ENCODE data around the gene TSPEAR. TPM values are rescaled to one million over a fixed set of nuclear protein-coding genes. Genes with fewer than 3 reads are reported as not detected.
"Not testable (repeated sequence)": the region's sequence is repeated elsewhere in the genome, so short reads cannot be mapped to it uniquely, and the experiment has no call there.

TSPEAR gene
- polyA plus RNA-seq, 4 donors: 0.09 to 0.53 (median 0.27) TPM; not detected in 1

GRCh38 chr21:44601596-44602462 lies 109.5 kb downstream of the TSPEAR start:
- Histone ChIP-seq H3K27ac (ENCODE audit: low read depth in 1 of 3, low read length in 2 of 3) (no peak overlapping the region), H3K4me3 (ENCODE audit: low read depth in 1 of 3, low read length in 3 of 3) (no peak overlapping the region), H3K27me3 (ENCODE audit: control insufficient read depth in 3 of 3, insufficient read depth in 3 of 3, low read length in 3 of 3) (peaks cover 0 to 12% (median 0%) of the 10 kb centered on the region in 3 donors), H3K36me3 (ENCODE audit: control insufficient read depth in 3 of 3, insufficient read depth in 2 of 3, low read depth in 1 of 3, low read length in 3 of 3) (no peaks in the 10 kb centered on the region), H3K4me1 (ENCODE audit: control insufficient read depth in 3 of 3, insufficient read depth in 2 of 3, low read depth in 1 of 3, low read length in 2 of 3) (no peaks in the 10 kb centered on the region), H3K9me3 (ENCODE audit: control insufficient read depth in 2 of 2, insufficient read depth in 1 of 2, low read depth in 1 of 2, low read length in 1 of 2) (peaks cover 0 to 8% of the 10 kb centered on the region in 2 donors)
- DNase-seq: no peak
- WGBS, 3 donors: 66 to 78% (median 72%) methylated on average over 22 to 23 of the region's 23 CpGs
- no peak for FAIRE-seq

DNA sequence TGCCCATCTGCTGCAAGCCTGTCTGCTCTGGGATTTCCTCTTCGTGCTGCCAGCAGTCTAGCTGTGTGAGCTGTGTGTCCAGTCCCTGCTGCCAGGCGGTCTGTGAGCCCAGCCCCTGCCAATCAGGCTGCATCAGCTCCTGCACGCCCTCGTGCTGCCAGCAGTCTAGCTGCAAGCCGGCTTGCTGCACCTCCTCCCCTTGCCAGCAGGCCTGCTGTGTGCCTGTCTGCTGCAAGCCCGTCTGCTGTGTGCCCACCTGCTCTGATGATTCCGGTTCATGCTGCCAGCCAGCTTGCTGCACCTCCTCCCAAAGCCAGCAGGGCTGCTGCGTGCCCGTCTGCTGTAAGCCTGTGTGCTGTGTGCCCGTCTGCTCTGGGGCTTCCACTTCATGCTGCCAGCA lies 110.3 kb downstream of the TSPEAR start:
- H3K27me3 ChIP-seq (ENCODE audit: control insufficient read depth in 3 of 3, insufficient read depth in 3 of 3, low read length in 3 of 3): peaks cover 0 to 12% (median 0%) of the 10 kb centered on the region in 3 donors
- WGBS, 3 donors: 51 to 65% (median 54%) methylated on average over 10 of the region's 10 CpGs
- not testable (repeated sequence) for H3K27ac ChIP-seq (ENCODE audit: low read depth in 1 of 3, low read length in 2 of 3); H3K4me1 ChIP-seq (ENCODE audit: control insufficient read depth in 3 of 3, insufficient read depth in 2 of 3, low read depth in 1 of 3, low read length in 2 of 3); H3K36me3 ChIP-seq (ENCODE audit: control insufficient read depth in 3 of 3, insufficient read depth in 2 of 3, low read depth in 1 of 3, low read length in 3 of 3); H3K9me3 ChIP-seq (ENCODE audit: control insufficient read depth in 2 of 2, insufficient read depth in 1 of 2, low read depth in 1 of 2, low read length in 1 of 2); H3K4me3 ChIP-seq (ENCODE audit: low read depth in 1 of 3, low read length in 3 of 3); DNase-seq; FAIRE-seq

DNA sequence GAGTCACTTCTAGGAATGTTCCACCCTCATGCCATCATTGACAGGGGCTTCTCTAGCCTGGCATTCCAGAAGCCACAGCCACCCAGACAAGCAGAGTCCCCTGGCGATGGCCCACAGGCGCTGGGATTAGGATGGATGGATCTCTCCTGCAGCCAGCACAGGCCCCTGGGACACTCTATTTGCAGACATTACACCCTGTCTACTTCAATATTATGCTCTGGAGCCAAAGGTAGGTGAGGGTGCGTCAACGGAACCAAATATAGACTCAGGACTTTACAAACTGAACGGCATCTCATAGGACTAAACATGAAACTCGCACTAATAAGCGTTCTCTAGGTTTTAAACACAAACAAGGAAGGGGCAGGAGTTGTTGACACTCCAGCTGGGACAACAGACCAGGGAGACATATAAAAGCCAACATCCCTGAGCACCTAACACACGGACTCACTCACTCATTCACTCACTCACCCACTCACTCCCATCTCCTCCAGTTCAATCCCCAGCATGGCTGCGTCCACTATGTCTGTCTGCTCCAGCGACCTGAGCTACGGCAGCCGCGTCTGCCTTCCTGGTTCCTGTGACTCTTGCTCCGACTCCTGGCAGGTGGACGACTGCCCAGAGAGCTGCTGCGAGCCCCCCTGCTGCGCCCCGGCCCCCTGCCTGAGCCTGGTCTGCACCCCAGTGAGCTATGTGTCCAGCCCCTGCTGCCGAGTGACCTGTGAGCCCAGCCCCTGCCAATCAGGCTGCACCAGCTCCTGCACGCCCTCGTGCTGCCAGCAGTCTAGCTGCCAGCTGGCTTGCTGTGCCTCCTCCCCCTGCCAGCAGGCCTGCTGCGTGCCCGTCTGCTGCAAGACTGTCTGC lies 111.0 kb downstream of the TSPEAR start, which contains the start of gene KRTAP10-7:
Gene KRTAP10-7 (plus strand): TSS at position 480 of the 861 bp plus-strand sequence. CDS start 25 bp downstream, at position 505.
- not testable (repeated sequence) for H3K36me3 ChIP-seq (ENCODE audit: control insufficient read depth in 3 of 3, insufficient read depth in 2 of 3, low read depth in 1 of 3, low read length in 3 of 3); H3K27ac ChIP-seq (ENCODE audit: low read depth in 1 of 3, low read length in 2 of 3); H3K4me1 ChIP-seq (ENCODE audit: control insufficient read depth in 3 of 3, insufficient read depth in 2 of 3, low read depth in 1 of 3, low read length in 2 of 3); H3K4me3 ChIP-seq (ENCODE audit: low read depth in 1 of 3, low read length in 3 of 3); H3K9me3 ChIP-seq (ENCODE audit: control insufficient read depth in 2 of 2, insufficient read depth in 1 of 2, low read depth in 1 of 2, low read length in 1 of 2); DNase-seq; FAIRE-seq
- WGBS, 3 donors: 66 to 71% (median 67%) methylated on average over 20 to 23 of the region's 23 CpGs
- peaks cover 0 to 12% (median 0%) of the 10 kb centered on the region in 3 donors for H3K27me3 ChIP-seq (ENCODE audit: control insufficient read depth in 3 of 3, insufficient read depth in 3 of 3, low read length in 3 of 3)

DNA sequence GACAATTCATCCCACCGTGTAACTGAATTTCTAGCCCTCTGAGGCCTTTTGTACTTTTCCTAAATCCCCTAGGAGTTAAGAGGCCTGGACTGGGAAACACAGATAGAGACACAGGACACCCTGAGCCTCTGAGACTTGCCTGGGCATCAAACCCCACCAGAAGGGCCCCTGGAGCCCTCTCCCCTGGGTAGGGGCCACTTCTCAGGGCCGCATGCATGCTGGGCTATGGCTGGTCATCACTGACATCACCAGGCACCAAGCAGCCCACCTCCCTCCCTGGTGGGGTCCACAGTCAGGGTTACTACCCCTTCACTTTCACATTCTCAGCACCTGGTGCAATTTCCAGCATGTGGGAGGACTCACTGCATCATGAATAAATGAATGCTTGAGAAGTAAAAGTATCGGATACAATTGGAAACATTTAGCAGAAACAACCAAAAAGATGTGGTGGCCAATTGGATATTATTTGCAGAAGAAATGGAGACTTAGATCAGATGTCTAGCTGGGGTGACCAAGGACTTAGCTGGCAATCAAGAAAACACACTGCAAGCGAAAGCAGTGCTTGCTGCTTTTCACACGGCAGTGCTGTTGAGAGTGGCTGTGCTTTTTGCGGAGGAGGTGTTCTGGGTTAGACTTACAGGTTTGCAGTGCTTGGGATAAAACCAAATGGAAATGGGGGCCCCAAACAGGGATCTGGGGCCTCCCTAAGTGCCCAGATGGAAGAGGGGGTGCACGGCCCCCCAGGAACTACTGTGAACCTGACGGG lies 111.9 kb downstream of the TSPEAR start:
- Histone ChIP-seq H3K36me3 (ENCODE audit: control insufficient read depth in 3 of 3, insufficient read depth in 2 of 3, low read depth in 1 of 3, low read length in 3 of 3) (no peaks in the 10 kb centered on the region), H3K27me3 (ENCODE audit: control insufficient read depth in 3 of 3, insufficient read depth in 3 of 3, low read length in 3 of 3) (peaks cover 0 to 12% (median 0%) of the 10 kb centered on the region in 3 donors), H3K9me3 (ENCODE audit: control insufficient read depth in 2 of 2, insufficient read depth in 1 of 2, low read depth in 1 of 2, low read length in 1 of 2) (peaks cover 0 to 8% of the 10 kb centered on the region in 2 donors), H3K4me3 (ENCODE audit: low read depth in 1 of 3, low read length in 3 of 3) (no peak overlapping the region), H3K27ac (ENCODE audit: low read depth in 1 of 3, low read length in 2 of 3) (no peak overlapping the region), H3K4me1 (ENCODE audit: control insufficient read depth in 3 of 3, insufficient read depth in 2 of 3, low read depth in 1 of 3, low read length in 2 of 3) (no peaks in the 10 kb centered on the region)
- DNase-seq: no peak
- WGBS, 3 donors: 81 to 91% (median 82%) methylated on average over 8 of the region's 8 CpGs
- FAIRE-seq: no peak

- DNase-seq (no peak), FAIRE-seq (no peak)
- Histone ChIP-seq H3K27me3 (ENCODE audit: control insufficient read depth in 3 of 3, insufficient read depth in 3 of 3, low read length in 3 of 3) (peaks cover 0 to 8% (median under 1%) of the 10 kb centered on the region in 3 donors), H3K4me1 (ENCODE audit: control insufficient read depth in 3 of 3, insufficient read depth in 2 of 3, low read depth in 1 of 3, low read length in 2 of 3) (no peaks in the 10 kb centered on the region), H3K36me3 (ENCODE audit: control insufficient read depth in 3 of 3, insufficient read depth in 2 of 3, low read depth in 1 of 3, low read length in 3 of 3) (no peaks in the 10 kb centered on the region), H3K4me3 (ENCODE audit: low read depth in 1 of 3, low read length in 3 of 3) (no peak overlapping the region), H3K27ac (ENCODE audit: low read depth in 1 of 3, low read length in 2 of 3) (no peak overlapping the region), H3K9me3 (ENCODE audit: control insufficient read depth in 2 of 2, insufficient read depth in 1 of 2, low read depth in 1 of 2, low read length in 1 of 2) (peaks cover 0 to 3% of the 10 kb centered on the region in 2 donors)
- 71 to 75% (median 75%) methylated on average over 11 of the region's 11 CpGs for WGBS, 3 donors
Measured at GRCh38 chr21:44598061-44598460, 113.3 kb downstream of the TSPEAR start.

DNA sequence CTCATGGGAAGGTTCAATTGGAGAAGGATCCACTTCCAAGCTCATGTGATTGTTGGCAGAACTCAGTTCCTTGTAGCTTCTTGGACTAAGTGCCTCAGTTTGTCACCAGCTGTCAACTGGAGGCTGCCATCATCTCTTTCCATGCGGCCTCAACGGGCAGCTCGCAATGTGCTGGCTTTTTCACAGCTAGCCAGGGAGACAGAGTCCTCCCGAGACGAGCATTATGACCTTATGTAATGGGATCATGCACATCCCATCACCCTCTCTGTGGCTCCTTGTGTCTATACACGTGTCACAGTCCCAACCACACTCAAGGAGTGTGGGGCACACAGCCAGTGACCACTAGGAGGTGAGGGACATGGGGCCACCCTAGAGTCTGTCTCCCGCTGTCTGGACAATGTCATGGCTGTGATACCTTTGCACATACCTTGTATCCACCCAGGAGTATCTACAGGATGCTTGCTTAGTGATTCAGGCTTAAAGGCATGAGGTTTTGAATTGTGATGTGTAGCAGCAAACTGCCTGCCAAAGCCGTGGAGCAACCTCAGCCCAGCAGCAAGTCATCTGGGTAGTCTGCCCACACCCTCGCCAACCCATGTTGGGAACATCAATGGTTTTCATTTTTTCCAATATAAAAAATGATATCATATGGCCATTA lies 115.2 kb downstream of the TSPEAR start:
- H3K27ac ChIP-seq (ENCODE audit: low read depth in 1 of 3, low read length in 2 of 3): no peak overlapping the region
- H3K36me3 ChIP-seq (ENCODE audit: control insufficient read depth in 3 of 3, insufficient read depth in 2 of 3, low read depth in 1 of 3, low read length in 3 of 3): no peaks in the 10 kb centered on the region
- H3K4me3 ChIP-seq (ENCODE audit: low read depth in 1 of 3, low read length in 3 of 3): no peak overlapping the region
- H3K27me3 ChIP-seq (ENCODE audit: control insufficient read depth in 3 of 3, insufficient read depth in 3 of 3, low read length in 3 of 3): peaks cover 0 to 6% (median 4%) of the 10 kb centered on the region in 3 donors
- no peak for FAIRE-seq
- no peaks in the 10 kb centered on the region for H3K4me1 ChIP-seq (ENCODE audit: control insufficient read depth in 3 of 3, insufficient read depth in 2 of 3, low read depth in 1 of 3, low read length in 2 of 3)
- WGBS, 3 donors: 67 to 73% (median 67%) methylated on average over 9 of the region's 9 CpGs
- H3K9me3 ChIP-seq (ENCODE audit: control insufficient read depth in 2 of 2, insufficient read depth in 1 of 2, low read depth in 1 of 2, low read length in 1 of 2): peaks cover 0 to 3% of the 10 kb centered on the region in 2 donors
- DNase-seq: no peak

GRCh38 chr21:44595524-44595923 lies 115.8 kb downstream of the TSPEAR start:
- Histone ChIP-seq H3K4me3 (ENCODE audit: low read depth in 1 of 3, low read length in 3 of 3) (no peak overlapping the region), H3K27ac (ENCODE audit: low read depth in 1 of 3, low read length in 2 of 3) (no peak overlapping the region), H3K4me1 (ENCODE audit: control insufficient read depth in 3 of 3, insufficient read depth in 2 of 3, low read depth in 1 of 3, low read length in 2 of 3) (no peaks in the 10 kb centered on the region), H3K36me3 (ENCODE audit: control insufficient read depth in 3 of 3, insufficient read depth in 2 of 3, low read depth in 1 of 3, low read length in 3 of 3) (no peaks in the 10 kb centered on the region), H3K27me3 (ENCODE audit: control insufficient read depth in 3 of 3, insufficient read depth in 3 of 3, low read length in 3 of 3) (peaks cover 0 to 6% (median 4%) of the 10 kb centered on the region in 3 donors), H3K9me3 (ENCODE audit: control insufficient read depth in 2 of 2, insufficient read depth in 1 of 2, low read depth in 1 of 2, low read length in 1 of 2) (peaks cover 0 to 3% of the 10 kb centered on the region in 2 donors)
- WGBS, 3 donors: 68 to 76% (median 74%) methylated on average over 6 of the region's 6 CpGs
- no peak for DNase-seq
- no peak for FAIRE-seq
